GM12872 (cell line): Measurements from ENCODE around the gene LRRK1.

Source experiments
- CTCF ChIP-seq: IDR thresholded peaks from 3 replicates; pipeline ENCODE4 v1.5.1; 2011; ENCODE audit warnings: low read depth, mild to moderate bottlenecking, low read length, moderate library complexity; ENCODE audit not compliant: insufficient read depth

Gene LRRK1

DNA sequence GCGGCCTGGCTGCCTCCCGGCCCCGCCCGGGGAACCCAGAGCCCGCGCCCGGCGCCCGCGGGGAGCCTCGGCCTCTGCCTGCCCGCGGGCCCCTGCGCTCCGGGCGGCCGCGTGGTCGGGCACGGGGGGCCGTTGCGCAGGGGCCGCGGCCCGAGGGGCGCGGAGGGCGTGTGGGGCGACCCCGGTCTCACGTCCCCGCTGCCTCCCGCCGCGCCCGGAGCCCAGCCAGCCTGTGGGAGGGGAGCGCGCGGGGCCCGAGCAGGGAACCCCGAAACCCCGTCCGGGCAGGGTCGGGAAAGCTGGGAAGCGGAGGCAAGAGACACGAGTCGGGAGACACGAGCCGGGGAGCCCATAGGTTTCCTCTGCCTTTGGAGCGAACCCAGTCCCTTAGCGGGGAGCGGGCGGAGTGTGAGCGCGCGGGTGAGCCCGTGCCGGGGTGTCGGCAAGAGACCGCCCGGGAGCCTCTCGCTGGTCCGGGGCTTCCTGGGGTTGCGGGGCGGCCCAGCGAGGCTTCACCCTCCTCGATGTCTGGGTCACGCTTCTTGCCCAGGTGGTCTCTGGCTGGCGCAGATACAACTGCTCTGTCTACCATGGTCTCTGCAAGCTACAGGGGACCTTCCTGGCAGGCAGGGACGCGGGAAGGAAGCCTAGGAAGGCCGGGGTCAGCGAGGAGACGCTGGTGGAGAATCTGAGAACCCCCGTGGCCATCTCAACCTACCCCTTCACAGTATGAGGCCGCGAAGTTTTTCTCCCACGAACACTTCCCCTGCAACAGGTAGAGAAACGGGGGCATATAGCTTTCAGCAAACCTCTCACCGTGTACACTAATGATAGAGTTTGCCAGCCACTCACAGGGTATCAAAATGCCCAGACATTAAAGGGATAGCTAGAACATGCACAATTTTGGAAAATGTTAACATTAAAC, 586 bp downstream of the LRRK1 start:
- TF ChIP-seq CTCF: no peak

GRCh38 chr15:100920516-100921135, 1.5 kb downstream of the LRRK1 start:
- TF ChIP-seq CTCF: no peak

DNA sequence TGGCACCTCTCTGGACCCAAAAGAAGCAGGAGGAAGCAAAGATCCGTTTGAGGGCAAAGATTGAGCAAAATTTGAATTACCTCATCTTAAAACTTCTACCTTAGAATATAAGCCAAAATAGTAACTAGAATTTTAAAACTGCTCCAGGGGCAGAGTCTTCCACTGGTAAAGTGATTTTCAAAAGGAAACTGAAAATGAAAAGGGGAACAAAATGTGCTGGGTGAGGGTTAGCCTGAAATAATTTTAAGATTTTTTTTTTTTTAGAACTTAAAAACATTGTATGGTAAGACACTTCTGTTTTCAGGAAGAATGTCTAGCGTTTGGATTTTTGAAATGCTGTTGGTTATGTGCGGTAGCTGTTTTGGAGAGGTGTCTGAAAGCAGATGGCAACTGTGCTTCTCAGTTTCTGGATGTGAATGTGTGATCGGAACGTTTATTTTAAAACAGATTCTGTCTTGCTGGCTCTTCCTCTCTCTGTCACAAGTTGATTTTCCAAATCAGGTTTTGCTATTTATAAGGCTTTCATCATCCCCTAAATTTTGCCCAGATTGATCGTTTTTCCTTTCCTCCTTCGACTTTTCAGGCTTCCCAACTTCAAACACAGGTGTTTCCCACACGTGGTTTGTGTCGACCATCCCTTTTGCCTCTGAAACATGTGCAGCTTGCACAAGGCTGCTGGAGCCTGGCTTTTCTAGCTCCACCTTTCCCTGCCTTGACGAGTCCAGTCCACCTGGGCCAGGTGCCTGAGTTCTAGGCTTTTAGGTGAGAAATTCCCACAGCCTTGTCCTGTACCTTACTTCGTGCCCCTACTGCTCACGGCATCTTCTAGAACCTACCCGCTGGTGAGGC, 3.3 kb downstream of the LRRK1 start:
- no peak for TF ChIP-seq CTCF

- no peak for TF ChIP-seq CTCF
Measured at GRCh38 chr15:100923076-100923475, 3.9 kb downstream of the LRRK1 start.

- TF ChIP-seq CTCF: no peak
Measured at GRCh38 chr15:100923902-100924301, 4.7 kb downstream of the LRRK1 start.

DNA sequence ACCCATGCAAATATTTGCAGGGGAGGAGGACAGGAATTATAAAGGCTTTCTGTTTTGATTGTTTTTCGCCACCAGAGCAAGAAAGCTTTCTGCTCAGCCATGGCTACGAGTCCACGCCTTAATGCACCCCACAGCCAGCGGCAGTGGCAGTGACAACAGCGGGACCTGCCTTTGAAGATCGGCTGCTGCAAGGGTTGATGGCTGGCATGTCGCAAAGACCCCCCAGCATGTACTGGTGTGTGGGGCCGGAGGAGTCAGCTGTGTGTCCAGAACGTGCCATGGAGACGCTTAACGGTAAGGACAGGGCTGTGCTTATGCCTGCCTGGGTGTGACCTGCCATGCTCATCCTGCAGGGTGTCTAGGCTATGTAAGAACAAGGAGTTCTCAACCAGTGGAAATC, 5.3 kb downstream of the LRRK1 start:
- TF ChIP-seq CTCF: no peak

GRCh38 chr15:100925480-100925879, 6.3 kb downstream of the LRRK1 start:
- TF ChIP-seq CTCF: no peak
